Astrocyte (in vitro differentiated cells and primary cell): ENCODE data around the gene MYORG. TPM values are rescaled to one million over a fixed set of nuclear protein-coding genes. Genes with fewer than 3 reads are reported as not detected.

ENCODE experiments used
- DNase-seq: peaks from one replicate; pipeline ENCODE4 v3.0.0-alpha.2; 2010; ENCODE audit warnings: low read depth
- FAIRE-seq: peaks from 2 replicates; lab custom pipeline; 2011; peaks lifted over from hg19 to GRCh38; lab: Jason Lieb, UNC
- H2AFZ ChIP-seq: 2 replicates; pipeline ENCODE4 v1.6.0; 2012; ENCODE audit warnings: low read depth, low read length, inconsistent platforms
- H3K27ac ChIP-seq: 2 replicates; pipeline ENCODE4 v1.5.1; 2011; ENCODE audit warnings: low read depth, low read length, inconsistent platforms
- H3K27me3 ChIP-seq: 2 replicates; pipeline ENCODE4 v1.6.0; 2011; ENCODE audit warnings: low read length, inconsistent platforms; ENCODE audit not compliant: insufficient read depth
- H3K36me3 ChIP-seq: 2 replicates; pipeline ENCODE4 v1.5.1; 2011; ENCODE audit warnings: low read length, inconsistent platforms; ENCODE audit not compliant: insufficient read depth
- H3K4me1 ChIP-seq: 2 replicates; pipeline ENCODE4 v1.5.1; 2011; ENCODE audit warnings: low read length, inconsistent platforms; ENCODE audit not compliant: insufficient read depth
- H3K4me2 ChIP-seq: 2 replicates; pipeline ENCODE4 v1.6.0; 2012; ENCODE audit warnings: low read length, inconsistent platforms
- H3K4me3 ChIP-seq: 2 replicates; pipeline ENCODE4 v1.5.1; 2011; ENCODE audit warnings: low read depth, mild to moderate bottlenecking, low read length, inconsistent platforms; ENCODE audit not compliant: insufficient read depth
- H3K79me2 ChIP-seq: 2 replicates; pipeline ENCODE4 v1.6.0; 2012; ENCODE audit warnings: mild to moderate bottlenecking, low read length, inconsistent platforms; ENCODE audit not compliant: insufficient read depth
- H3K9ac ChIP-seq: 2 replicates; pipeline ENCODE4 v1.6.0; 2012; ENCODE audit warnings: mild to moderate bottlenecking, low read length, inconsistent platforms
- H3K9me3 ChIP-seq: 2 replicates; pipeline ENCODE4 v1.5.1; 2012; ENCODE audit warnings: low read depth, mild to moderate bottlenecking, low read length, inconsistent platforms; ENCODE audit not compliant: insufficient read depth
- H4K20me1 ChIP-seq: 2 replicates; pipeline ENCODE4 v1.6.0; 2012; ENCODE audit warnings: low read length, inconsistent platforms; ENCODE audit not compliant: insufficient read depth
- H3K27ac Mint-ChIP-seq: one replicate; pipeline ENCODE4 v1.8.0; 2021; ENCODE audit warnings: mild to moderate bottlenecking, mixed read lengths; ENCODE audit not compliant: unreplicated experiment
- H3K27me3 Mint-ChIP-seq: one replicate; pipeline ENCODE4 v1.8.0; 2021; ENCODE audit warnings: low read depth, mixed read lengths; ENCODE audit not compliant: unreplicated experiment
- H3K36me3 Mint-ChIP-seq: one replicate; pipeline ENCODE4 v1.8.0; 2021; ENCODE audit warnings: low read depth, mixed read lengths; ENCODE audit not compliant: unreplicated experiment
- H3K4me1 Mint-ChIP-seq: one replicate; pipeline ENCODE4 v1.8.0; 2021; ENCODE audit warnings: low read depth, mixed read lengths; ENCODE audit not compliant: unreplicated experiment
- H3K4me3 Mint-ChIP-seq: one replicate; pipeline ENCODE4 v1.8.0; 2021; ENCODE audit warnings: mild to moderate bottlenecking, moderate library complexity, mixed read lengths; ENCODE audit not compliant: unreplicated experiment
- H3K9me3 Mint-ChIP-seq: one replicate; pipeline ENCODE4 v1.8.0; 2021; ENCODE audit warnings: mild to moderate bottlenecking, mixed read lengths; ENCODE audit not compliant: unreplicated experiment
- CTCF ChIP-seq: IDR thresholded peaks from 2 replicates; pipeline ENCODE4 v1.5.1; 2011; ENCODE audit warnings: low read depth, mild to moderate bottlenecking, inconsistent platforms, low read length, moderate library complexity; ENCODE audit not compliant: insufficient read depth
- EZH2 ChIP-seq: IDR thresholded peaks from 2 replicates; pipeline ENCODE4 v1.6.1; 2012; ENCODE audit warnings: mild to moderate bottlenecking, low read length, inconsistent platforms; ENCODE audit not compliant: insufficient read depth
- total RNA-seq: library from RNA; stranded (reverse); gene quantifications from 2 replicates; pipeline ENCODE4 v1.2.1, GENCODE V29; 2021

MYORG gene
- total RNA-seq, 1 donor from 2014 or later, result 6.9 TPM

DNA sequence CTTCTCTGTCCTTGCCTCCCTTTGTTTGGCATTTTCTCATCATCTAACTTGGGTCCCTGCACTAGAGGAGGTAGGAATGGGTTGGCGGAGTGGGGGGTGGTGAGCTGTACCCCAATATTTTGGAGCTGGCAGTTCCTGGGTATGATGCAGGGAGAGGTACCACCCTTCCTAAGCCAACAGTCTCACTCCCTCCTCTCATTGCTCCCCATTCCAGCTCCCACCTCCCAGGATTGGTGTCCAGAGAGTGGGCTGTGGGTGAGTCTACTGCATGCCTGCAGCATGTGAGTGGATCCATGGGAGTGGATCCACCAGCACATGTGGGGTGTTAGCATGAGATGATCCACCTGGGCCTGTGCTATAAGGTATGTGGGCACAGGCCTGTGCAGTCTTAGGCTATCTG is 22.2 kb upstream of the MYORG start:
- no peak for TF ChIP-seq EZH2
- TF ChIP-seq CTCF, result no peak
- no peaks in the 10 kb centered on the region for H3K9me3 Mint-ChIP-seq
- H3K27me3 ChIP-seq, result no peaks in the 10 kb centered on the region
- no peaks in the 10 kb centered on the region for H3K9me3 ChIP-seq
- no peaks in the 10 kb centered on the region for H3K79me2 ChIP-seq
- H3K27me3 Mint-ChIP-seq, result no peaks in the 10 kb centered on the region
- H3K36me3 ChIP-seq, result peaks cover 3% of the 10 kb centered on the region
- no peak overlapping the region for H3K27ac Mint-ChIP-seq
- no peak overlapping the region for H3K4me3 Mint-ChIP-seq
- no peak overlapping the region for H3K4me3 ChIP-seq
- FAIRE-seq (no peak), DNase-seq (no peak)
- H3K4me1 ChIP-seq, result no peaks in the 10 kb centered on the region
- no peak overlapping the region for H3K4me2 ChIP-seq
- peaks cover 27% of the 10 kb centered on the region for H3K36me3 Mint-ChIP-seq
- no peak overlapping the region for H3K9ac ChIP-seq
- H4K20me1 ChIP-seq, result peaks cover 23% of the 10 kb centered on the region
- H3K27ac ChIP-seq, result no peak overlapping the region
- no peak overlapping the region for H2AFZ ChIP-seq
- H3K4me1 Mint-ChIP-seq, result peaks cover 3% of the 10 kb centered on the region

- H3K4me3 Mint-ChIP-seq, result no peak overlapping the region
- Histone ChIP-seq H3K9me3 (no peaks in the 10 kb centered on the region), H3K4me2 (no peak overlapping the region), H3K9ac (no peak overlapping the region), H3K36me3 (no peaks in the 10 kb centered on the region), H3K27ac (no peak overlapping the region), H3K27me3 (no peaks in the 10 kb centered on the region), H3K4me3 (no peak overlapping the region), H2AFZ (no peak overlapping the region), H3K4me1 (no peaks in the 10 kb centered on the region), H4K20me1 (peaks cover 3% of the 10 kb centered on the region), H3K79me2 (no peaks in the 10 kb centered on the region)
- H3K27me3 Mint-ChIP-seq, result no peaks in the 10 kb centered on the region
- peaks cover 14% of the 10 kb centered on the region for H3K36me3 Mint-ChIP-seq
- no peak for DNase-seq
- no peak overlapping the region for H3K27ac Mint-ChIP-seq
- FAIRE-seq, result no peak
- TF ChIP-seq CTCF, result no peak
- H3K4me1 Mint-ChIP-seq, result peaks cover 2% of the 10 kb centered on the region
- no peaks in the 10 kb centered on the region for H3K9me3 Mint-ChIP-seq
Measured at GRCh38 chr9:34396276-34397214, 19.8 kb upstream of the MYORG start.

DNA sequence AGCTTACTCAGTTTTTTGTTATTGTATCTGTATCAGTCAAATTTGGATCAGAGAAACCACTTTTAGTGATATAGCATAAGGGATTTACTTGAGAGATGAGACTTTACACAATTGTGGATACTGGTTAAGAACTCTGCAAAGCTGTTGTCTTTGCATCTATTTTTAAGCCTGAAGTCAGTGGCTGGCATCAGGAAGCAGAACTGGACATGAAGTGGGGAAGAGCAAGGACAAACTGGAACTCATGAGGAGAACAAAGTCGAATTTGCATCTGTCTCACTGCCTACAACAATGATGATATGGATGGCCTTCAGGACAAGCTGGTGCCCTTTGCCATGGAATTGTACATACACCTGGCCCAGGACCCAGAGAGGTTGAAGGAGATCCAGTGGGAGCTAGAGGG is 15.8 kb upstream of the MYORG start:
- peaks cover 2% of the 10 kb centered on the region for H3K27me3 ChIP-seq
- FAIRE-seq (no peak), DNase-seq (no peak)
- no peak overlapping the region for H3K4me3 ChIP-seq
- no peaks in the 10 kb centered on the region for H3K79me2 ChIP-seq
- no peak overlapping the region for H2AFZ ChIP-seq
- TF ChIP-seq CTCF, result no peak
- TF ChIP-seq EZH2, result no peak
- Mint-ChIP-seq H3K27ac (no peak overlapping the region), H3K9me3 (no peaks in the 10 kb centered on the region), H3K4me3 (no peak overlapping the region), H3K36me3 (no peaks in the 10 kb centered on the region), H3K4me1 (no peaks in the 10 kb centered on the region), H3K27me3 (peaks cover 2% of the 10 kb centered on the region)
- H3K4me1 ChIP-seq, result no peaks in the 10 kb centered on the region
- no peaks in the 10 kb centered on the region for H3K36me3 ChIP-seq
- H3K27ac ChIP-seq, result no peak overlapping the region
- no peak overlapping the region for H3K9ac ChIP-seq
- no peak overlapping the region for H3K4me2 ChIP-seq
- H3K9me3 ChIP-seq, result no peaks in the 10 kb centered on the region
- no peaks in the 10 kb centered on the region for H4K20me1 ChIP-seq
